NCI-H345 (cell line): Measurements from ENCODE around the gene ALMS1.
"Not testable (repeated sequence)": the region's sequence is repeated elsewhere in the genome, so short reads cannot be mapped to it uniquely, and the experiment has no call there.

Source experiments
- DNase-seq: peaks from one replicate; lab custom pipeline; 2025; lab: John Stamatoyannopoulos, UW

ALMS1 gene

GRCh38 chr2:73385504-73386341 lies at the start of gene ALMS1:
ALMS1 (plus strand) TSS chr2:73385836; CDS start chr2:73385869, 33 bp downstream.
- DNase-seq = peak; percentile 95

DNA sequence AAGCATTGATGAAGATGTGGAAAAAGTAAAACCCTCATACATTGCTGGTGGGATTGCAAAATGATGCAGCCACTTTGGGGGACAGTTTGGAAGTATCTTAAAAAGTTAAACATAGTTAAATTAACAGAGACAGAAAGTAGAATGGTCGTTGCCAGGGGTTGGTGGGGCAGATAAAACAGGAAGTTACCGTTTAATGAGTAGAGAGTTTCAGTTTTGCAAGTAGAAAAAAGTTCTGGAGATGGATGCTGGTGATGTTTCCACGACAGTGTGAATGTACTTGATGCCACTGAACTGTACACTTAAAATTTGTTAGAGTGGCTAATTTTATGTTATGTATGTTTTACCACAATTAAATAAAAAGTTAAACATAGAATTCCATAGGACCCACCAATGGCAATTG lies 47.8 kb upstream of the ALMS1 start:
- no peak for DNase-seq

GRCh38 chr2:73339201-73339600 lies 46.4 kb upstream of the ALMS1 start:
- DNase-seq = no peak

DNA sequence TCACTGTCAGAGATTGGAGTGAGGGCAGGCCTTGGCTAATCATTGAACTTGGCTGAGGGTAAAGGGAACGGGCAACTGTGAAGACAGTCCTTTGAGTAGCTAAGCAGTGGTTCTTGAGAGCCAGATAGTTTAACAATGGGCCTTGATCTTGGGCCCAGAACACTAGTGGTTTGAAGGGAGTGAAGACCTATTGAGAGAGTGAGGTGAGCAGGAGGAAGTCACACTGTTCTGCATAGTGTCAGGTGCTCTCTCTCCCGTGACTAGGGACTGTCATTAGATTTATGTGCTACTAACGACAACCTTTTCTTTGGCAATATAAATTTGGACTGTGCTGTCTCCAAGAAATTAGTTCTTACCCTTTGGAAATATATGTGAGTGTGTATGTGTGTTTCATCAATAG lies 44.6 kb upstream of the ALMS1 start:
- no peak for DNase-seq

DNA sequence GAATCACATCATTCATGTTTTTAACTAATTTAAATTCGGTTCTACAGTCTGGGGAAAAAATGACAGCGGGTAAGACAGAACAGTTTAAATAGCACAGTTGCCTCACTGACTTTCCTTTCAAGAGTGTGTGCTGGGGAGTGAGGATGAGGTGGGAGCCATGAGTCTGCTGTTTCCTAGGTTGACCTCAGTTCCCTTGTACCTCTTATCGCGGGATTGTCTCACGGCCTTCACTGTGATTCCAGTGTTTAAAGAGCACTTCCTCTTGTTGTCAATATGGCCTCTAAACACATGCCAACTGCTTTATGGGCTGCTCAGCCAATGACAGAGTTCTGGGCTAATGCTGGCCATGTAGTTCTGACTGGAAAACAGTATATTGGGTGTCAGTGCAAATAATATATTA lies 41.6 kb upstream of the ALMS1 start:
- DNase-seq = no peak

- DNase-seq = not testable (repeated sequence)
Measured at GRCh38 chr2:73344747-73345146, 40.9 kb upstream of the ALMS1 start.

GRCh38 chr2:73350035-73350691 lies 35.5 kb upstream of the ALMS1 start:
- no peak for DNase-seq

DNA sequence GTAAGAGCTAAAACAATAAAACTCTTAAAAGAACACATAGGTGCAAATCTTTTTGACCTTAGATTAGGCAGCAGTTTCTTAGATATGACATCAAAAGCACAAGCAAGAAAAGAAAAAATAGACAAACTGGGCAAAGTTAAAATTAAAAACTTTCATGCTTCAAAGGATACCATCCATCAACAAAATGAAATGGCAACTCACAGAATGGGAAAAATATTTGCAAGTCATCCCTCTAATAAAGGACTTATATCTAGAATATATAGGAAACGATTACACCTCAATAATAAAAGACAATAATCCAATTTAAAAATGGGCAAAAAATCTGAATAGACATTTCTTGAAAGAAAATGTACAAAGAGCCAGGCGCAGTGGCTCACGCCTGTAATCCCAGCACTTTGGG lies 29.5 kb upstream of the ALMS1 start:
- DNase-seq = no peak

DNA sequence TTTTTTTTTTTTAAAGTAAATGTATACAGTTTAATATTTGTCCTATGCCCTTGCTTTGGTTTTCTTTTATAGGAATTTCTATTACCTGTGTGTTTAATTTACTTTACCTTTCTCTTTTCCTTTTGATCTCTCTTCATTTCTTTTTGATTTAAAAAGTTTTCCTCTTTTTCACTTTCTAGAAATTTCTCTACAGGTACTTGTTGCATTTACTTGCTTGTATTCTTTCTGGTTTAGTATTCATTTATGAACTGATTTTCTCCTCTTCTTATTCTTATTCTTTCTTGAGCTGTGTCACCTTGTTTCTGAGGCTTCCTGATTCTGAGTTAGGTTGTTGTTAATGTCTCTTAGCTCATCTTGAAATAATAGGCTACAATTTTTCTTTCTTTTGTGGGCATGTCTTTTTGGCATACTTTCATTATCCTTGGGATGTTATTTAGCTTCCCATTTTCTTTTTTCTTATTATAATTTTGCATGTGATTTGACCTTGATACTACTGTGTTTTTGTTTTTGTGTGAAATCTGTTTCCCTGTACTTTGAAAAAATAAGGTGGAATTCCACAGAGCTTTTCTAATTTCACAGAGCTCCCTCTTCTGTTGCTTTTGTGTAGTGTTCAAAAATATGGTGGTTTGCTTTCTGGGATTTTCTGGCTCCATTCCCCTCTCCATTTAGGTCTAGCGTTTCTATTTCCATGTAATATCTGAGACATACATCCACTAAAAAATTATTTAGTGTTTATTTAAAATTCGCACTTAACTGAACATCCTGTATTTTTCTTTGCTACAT lies 25.5 kb upstream of the ALMS1 start:
- DNase-seq = peak; percentile 0

- DNase-seq = no peak
Measured at GRCh38 chr2:73366060-73366459, 19.6 kb upstream of the ALMS1 start.

DNA sequence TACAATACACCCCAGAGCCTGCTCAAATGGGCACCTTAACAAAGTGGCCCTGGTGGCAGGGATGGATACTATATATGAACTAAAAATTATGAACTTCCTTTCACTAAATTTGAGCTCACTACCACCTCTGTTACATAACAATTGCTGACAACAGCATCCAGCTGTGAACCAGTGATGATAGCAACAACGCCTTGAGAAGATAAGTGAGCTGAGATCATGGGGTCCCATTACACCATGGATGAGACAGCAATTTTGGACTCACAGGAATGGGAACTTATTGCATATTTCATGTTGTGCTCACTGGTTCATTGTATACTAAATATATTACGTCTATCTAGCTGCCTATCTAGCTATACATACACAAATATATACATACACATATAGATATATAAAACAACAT lies 16.9 kb upstream of the ALMS1 start:
- no peak for DNase-seq

DNA sequence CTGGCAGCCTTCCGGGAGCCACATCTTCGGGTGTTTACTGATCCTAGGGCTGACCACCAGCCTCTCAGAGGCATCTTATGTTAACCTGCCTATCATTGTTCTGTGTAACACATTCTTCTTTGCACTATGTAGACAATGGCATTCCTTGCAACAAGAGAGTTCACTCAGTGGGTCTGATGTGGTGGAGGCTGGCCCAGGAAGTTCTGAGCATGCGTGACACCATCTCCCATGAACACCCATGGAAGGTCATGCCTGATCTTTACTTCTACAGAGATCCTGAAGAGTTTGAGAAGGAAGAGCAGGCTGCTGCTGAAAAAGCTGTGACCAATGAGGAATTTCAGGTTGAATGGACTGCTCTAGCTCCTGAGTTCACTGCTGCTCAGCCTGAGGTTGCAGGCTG lies 15.3 kb upstream of the ALMS1 start:
- no peak for DNase-seq

DNA sequence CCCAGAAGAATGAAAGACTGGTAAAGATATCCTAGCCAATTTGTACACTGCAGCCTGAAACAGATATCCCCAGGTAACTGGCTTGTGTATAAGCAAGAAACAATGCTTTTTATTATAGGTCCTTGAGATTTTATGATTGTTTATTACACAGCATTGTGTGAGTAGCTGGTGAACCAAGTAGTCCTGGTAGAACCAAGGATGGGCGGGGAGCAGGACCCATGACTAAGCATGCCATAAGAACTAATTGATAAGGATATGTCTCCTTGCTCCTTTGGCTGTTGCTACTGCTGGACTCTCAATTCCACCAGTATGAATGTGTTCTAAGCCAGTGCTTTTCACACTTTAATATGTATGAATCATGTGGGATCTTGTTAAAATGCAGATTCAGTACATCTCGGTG lies 12.3 kb upstream of the ALMS1 start:
- DNase-seq = no peak

DNA sequence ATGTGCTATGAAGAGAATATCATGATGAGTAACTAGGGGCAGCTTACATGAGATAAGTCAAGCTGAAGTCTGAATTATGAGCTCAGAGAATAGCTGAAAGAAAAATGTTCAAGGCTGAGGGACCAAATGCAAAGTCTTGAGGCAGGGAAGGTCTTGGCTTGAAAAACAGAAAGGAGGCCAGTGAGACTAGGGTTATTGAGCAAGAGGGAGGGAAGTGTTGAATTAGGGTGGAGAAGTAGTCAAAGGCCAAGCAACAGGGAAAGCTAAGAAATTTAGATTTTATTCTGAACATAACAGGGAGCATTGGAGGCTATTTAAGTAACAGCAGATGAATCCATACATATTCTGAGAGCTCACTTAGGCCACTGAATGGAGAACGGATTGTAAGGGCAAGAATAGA lies 11.4 kb upstream of the ALMS1 start:
- DNase-seq = no peak

DNA sequence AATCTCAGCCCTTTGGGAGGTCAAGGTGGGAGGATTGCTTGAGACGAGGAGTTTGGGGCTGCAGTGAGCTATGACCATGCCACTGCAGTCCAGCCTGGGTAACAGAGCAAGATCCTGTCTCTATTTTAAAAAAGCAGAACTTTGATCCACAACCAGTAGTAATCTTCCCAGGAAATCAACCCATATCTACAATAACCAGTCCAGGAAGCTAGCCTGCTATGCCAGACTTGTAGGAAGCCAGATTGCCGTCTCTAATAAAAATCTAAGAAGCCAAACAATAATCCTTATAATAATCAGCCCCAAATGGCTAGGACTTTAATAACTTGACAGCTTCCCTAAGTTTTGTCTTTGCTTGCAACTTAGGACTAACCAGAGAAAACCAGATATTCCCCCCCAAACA lies 9.0 kb upstream of the ALMS1 start:
- no peak for DNase-seq

GRCh38 chr2:73383036-73383435 lies 2.6 kb upstream of the ALMS1 start:
- DNase-seq = no peak

GRCh38 chr2:73385123-73385503 lies 523 bp upstream of the ALMS1 start:
- DNase-seq = no peak

DNA sequence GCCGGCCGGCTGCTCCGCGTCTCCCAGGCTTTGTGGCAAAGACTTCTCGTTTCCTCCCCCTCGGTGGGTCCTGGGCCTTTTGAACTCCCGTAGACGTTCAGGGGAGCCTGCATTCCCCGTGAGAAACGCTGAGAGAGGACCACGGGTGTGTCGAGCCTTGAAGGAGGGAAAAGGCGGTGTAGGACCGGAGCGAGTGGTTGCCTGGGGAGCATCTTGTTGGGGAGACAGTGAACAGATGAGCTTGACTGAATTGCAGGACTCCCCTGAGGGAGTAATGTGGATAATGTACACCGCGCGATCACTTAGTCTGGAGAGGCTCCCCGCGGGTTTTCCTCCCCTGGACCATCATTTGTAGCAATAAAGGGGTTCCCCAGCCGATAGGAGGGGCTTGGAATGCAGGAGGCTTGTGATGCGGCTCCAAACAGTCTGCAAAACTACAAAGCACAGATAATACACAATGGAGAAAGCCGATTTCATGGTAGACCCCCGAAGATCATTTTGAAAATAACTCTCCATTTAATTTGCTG lies 769 bp downstream of the ALMS1 start:
- DNase-seq = no peak

GRCh38 chr2:73386894-73387636 lies 1.4 kb downstream of the ALMS1 start:
- peak; percentile 3 for DNase-seq

- DNase-seq = no peak
Measured at GRCh38 chr2:73402386-73403103, 16.9 kb downstream of the ALMS1 start.

GRCh38 chr2:73403237-73403636 lies 17.6 kb downstream of the ALMS1 start:
- no peak for DNase-seq
